Natural killer cell (primary cell): ENCODE measurements around the gene SEMA7A. TPM values are rescaled to one million over a fixed set of nuclear protein-coding genes. Genes with fewer than 3 reads are reported as not detected.

Source experiments
- ATAC-seq, 3 donors: fragments of 150-1000 bp in 2 of 3; fragments of 200-7000 bp in 1 of 3; cut with Tn5 transposase; 1 replicate in 1 of 3; 2 replicates in 2 of 3; pipeline ENCODE4 v1.10.0; 2021; ENCODE audit warnings: mild to moderate bottlenecking in 2 of 3, moderate library complexity in 2 of 3
- DNase-seq, 2 donors: peaks; one replicate each; pipeline versions ENCODE4 v3.0.0 to v3.0.0-alpha.2; 2013 to 2021; ENCODE audit warnings: mixed read lengths in 1 of 2
- H3K27ac ChIP-seq: one replicate; pipeline ENCODE4 v1.5.1; 2013; ENCODE audit warnings: mild to moderate bottlenecking, low read length
- H3K27me3 ChIP-seq: one replicate; pipeline ENCODE4 v1.6.1; 2013; ENCODE audit warnings: low read length; ENCODE audit not compliant: control insufficient read depth, insufficient read depth
- H3K36me3 ChIP-seq: one replicate; pipeline ENCODE4 v1.6.1; 2013; ENCODE audit warnings: low read length; ENCODE audit not compliant: control insufficient read depth, insufficient read depth
- H3K4me1 ChIP-seq: one replicate; pipeline ENCODE4 v1.6.1; 2013; ENCODE audit warnings: low read length; ENCODE audit not compliant: control insufficient read depth, insufficient read depth
- H3K4me3 ChIP-seq: one replicate; pipeline ENCODE4 v1.5.1; 2013; ENCODE audit warnings: low read length
- H3K9me3 ChIP-seq: one replicate; pipeline ENCODE4 v1.6.1; 2013; ENCODE audit warnings: low read length; ENCODE audit not compliant: control insufficient read depth, insufficient read depth
- H3K27ac Mint-ChIP-seq, 2 donors: one replicate each; pipeline ENCODE4 v1.8.0; 2022; ENCODE audit warnings: mild to moderate bottlenecking in 2 of 2, mixed read lengths in 2 of 2, moderate library complexity in 1 of 2
- H3K27me3 Mint-ChIP-seq, 2 donors: one replicate each; pipeline ENCODE4 v1.8.0; 2022; ENCODE audit warnings: low read depth in 2 of 2, mixed read lengths in 2 of 2
- H3K36me3 Mint-ChIP-seq: one replicate; pipeline ENCODE4 v1.8.0; 2022; ENCODE audit warnings: mixed read lengths
- H3K4me1 Mint-ChIP-seq, 2 donors: one replicate each; pipeline ENCODE4 v1.8.0; 2022; ENCODE audit warnings: mixed read lengths in 2 of 2
- H3K4me3 Mint-ChIP-seq: one replicate; pipeline ENCODE4 v1.8.0; 2022; ENCODE audit warnings: mild to moderate bottlenecking, moderate library complexity, mixed read lengths
- H3K9me3 Mint-ChIP-seq, 2 donors: one replicate each; pipeline ENCODE4 v1.8.0; 2022; ENCODE audit warnings: mixed read lengths in 2 of 2
- WGBS: methylation state at CpG from one replicate; pipeline ENCODE4 v1.1.7; 2013; ENCODE audit warnings: missing lambda C conversion rate; ENCODE audit not compliant: insufficient coverage; 5-methylcytosine and 5-hydroxymethylcytosine counted together
- intact Hi-C: fragments of 100-400 bp; cut with micrococcal nuclease; formaldehyde crosslinking; loops from one replicate; pipeline ENCODE4 v1.14.2; 2022
- total RNA-seq, 4 donors: library from RNA; stranded (reverse); fragments of 120-200 nt in 1 of 4; gene quantifications; one replicate each; pipeline versions ENCODE4 v1.2.3 to v1.2.4, GENCODE V29; 2013 to 2022
- TF ChIP-seq, protein P1 (sequence below): fragments of 200-600 bp; IDR thresholded peaks from one replicate; pipeline ENCODE4 v1.8.0; 2022; ENCODE audit warnings: antibody characterized with exemption

The SEMA7A gene
- total RNA-seq, 3 donors from 2014 or later (not counting 1 experiment from before 2014, with no cell fraction given) = 4.7 to 46.2 (median 9.0) TPM

DNA sequence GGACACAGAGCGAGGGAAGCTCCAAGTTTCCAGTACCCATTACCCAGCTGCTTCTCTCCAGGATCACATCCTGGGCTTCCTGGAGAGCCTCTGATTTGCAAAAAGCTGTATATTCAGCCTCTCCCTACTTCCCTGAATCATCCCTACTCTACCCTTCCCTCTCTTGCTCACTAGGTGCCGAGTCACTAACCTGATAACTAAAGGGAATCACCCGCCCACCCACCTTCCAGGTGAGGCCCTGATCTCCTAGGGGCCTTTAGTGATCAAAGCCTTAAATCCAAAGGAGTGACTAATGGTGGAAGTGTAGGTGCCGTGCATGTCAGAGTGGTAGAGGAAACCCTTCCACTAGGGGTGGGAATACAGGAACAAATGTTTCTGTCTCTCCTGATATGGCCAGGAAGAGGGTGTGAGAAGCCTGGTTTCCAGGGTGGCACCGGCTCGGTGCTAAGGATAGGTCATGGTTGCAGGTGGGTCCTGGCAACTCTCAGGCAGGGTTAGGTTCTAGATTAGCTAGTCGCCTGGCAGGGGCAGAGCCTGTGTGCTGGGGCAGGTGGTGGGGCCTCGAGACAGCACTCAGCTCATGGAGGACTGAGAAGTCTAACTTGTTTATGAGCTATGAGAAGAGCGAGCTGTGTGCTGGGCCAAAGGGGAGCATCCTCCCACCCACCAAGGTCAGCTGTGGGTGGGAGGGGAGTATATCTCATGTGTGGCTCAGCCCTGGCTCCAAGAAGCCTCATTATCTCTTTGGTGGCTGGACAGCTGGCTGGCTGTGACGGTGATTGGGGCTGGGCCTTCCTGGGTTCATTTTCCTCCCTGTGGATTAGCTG lies 10.1 kb downstream of the SEMA7A start:
- 84% methylated on average over 8 of the region's 10 CpGs for WGBS
- no peak overlapping the region for H3K27ac ChIP-seq

DNA sequence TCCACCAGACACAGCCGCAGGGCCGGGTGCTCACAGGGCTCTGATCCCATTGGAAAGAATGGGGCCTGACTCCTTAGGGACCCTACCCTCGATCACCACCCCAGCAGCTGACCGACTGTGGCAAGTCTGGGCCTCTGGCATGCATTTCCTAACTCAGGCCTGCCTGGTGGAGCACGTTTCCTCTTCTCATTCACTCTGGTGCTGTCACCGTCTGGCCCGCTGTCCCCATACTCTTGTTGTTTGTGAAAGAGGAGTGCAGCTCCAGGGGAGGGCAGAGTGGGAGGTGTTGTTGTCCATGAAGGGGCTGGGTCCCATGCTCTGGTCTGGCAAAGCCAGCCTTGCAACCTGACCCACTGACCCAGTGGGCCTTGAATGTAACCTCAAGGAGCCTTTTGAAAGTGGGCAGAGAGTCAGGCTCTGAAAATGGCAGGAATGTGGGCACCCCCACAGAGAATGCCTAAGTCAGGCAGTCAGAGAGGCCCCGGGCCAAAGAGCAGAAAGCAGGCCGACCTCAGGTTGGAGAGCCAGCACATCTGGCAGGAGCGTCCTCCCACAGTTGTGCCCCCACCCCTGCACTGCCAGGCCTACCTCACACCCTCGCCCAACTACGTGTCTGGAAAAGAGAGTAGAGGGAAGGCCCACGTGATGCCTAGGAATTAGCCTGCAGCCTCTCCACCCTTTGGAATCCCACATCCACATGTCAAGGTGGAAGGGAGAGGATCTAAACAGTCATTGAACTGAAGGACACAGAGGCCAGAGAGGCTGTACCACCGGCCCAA lies 10.9 kb downstream of the SEMA7A start:
- Mint-ChIP-seq H3K9me3 (no peaks in the 10 kb centered on the region), H3K27ac (peak overlapping the region in 1 of 2 donors; percentile 45), H3K4me3 (no peak overlapping the region), H3K27me3 (no peaks in the 10 kb centered on the region), H3K4me1 (peaks cover 14 to 49% of the 10 kb centered on the region in 2 donors), H3K36me3 (no peaks in the 10 kb centered on the region)
- Histone ChIP-seq H3K9me3 (no peaks in the 10 kb centered on the region), H3K27ac (no peak overlapping the region), H3K36me3 (peaks cover under 1% of the 10 kb centered on the region), H3K4me1 (peaks cover 76% of the 10 kb centered on the region), H3K27me3 (no peaks in the 10 kb centered on the region), H3K4me3 (no peak overlapping the region)
- TF ChIP-seq, protein P1, sequence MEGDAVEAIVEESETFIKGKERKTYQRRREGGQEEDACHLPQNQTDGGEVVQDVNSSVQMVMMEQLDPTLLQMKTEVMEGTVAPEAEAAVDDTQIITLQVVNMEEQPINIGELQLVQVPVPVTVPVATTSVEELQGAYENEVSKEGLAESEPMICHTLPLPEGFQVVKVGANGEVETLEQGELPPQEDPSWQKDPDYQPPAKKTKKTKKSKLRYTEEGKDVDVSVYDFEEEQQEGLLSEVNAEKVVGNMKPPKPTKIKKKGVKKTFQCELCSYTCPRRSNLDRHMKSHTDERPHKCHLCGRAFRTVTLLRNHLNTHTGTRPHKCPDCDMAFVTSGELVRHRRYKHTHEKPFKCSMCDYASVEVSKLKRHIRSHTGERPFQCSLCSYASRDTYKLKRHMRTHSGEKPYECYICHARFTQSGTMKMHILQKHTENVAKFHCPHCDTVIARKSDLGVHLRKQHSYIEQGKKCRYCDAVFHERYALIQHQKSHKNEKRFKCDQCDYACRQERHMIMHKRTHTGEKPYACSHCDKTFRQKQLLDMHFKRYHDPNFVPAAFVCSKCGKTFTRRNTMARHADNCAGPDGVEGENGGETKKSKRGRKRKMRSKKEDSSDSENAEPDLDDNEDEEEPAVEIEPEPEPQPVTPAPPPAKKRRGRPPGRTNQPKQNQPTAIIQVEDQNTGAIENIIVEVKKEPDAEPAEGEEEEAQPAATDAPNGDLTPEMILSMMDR = no peak
- WGBS = 73% methylated on average over 13 of the region's 14 CpGs
- intact Hi-C loops = no loop called here
- DNase-seq (no peak), ATAC-seq (no peak)

More for the DNA sequence above, 10.1 kb downstream of the SEMA7A start:
- H3K9me3 ChIP-seq = no peaks in the 10 kb centered on the region
- Mint-ChIP-seq H3K27me3 (no peaks in the 10 kb centered on the region), H3K4me1 (peaks cover 14 to 57% of the 10 kb centered on the region in 2 donors), H3K36me3 (no peaks in the 10 kb centered on the region), H3K9me3 (no peaks in the 10 kb centered on the region), H3K27ac (peak overlapping the region in 1 of 2 donors; percentile 45), H3K4me3 (no peak overlapping the region)
- no peaks in the 10 kb centered on the region for H3K27me3 ChIP-seq
- DNase-seq = no peak
- intact Hi-C loops = no loop called here
- H3K36me3 ChIP-seq = no peaks in the 10 kb centered on the region
- peaks cover 81% of the 10 kb centered on the region for H3K4me1 ChIP-seq
- H3K4me3 ChIP-seq = no peak overlapping the region
- TF ChIP-seq, protein P1 = no peak
- no peak for ATAC-seq

DNA sequence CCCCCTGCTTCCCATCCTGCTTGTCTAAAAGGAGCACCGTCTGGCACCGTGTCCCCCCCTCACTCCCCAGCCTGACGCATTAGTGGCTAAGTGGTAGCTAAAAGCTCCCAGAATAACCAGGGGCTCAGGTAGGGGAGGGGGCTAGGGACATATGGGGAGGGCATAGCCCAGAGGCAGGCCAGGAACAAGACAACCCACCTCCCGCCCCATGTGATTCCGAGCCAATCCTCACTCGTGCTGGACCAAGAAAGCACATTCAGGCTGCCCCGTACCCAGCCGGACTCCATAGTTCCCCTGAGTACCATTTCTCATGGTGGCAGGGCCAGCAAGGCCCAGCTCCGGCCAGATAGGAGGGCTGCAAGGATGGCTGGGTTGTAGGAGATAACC lies 11.5 kb downstream of the SEMA7A start:
- no peaks in the 10 kb centered on the region for H3K9me3 Mint-ChIP-seq
- DNase-seq = no peak
- Histone ChIP-seq H3K9me3 (no peaks in the 10 kb centered on the region), H3K27ac (no peak overlapping the region), H3K4me3 (no peak overlapping the region), H3K4me1 (peaks cover 72% of the 10 kb centered on the region), H3K36me3 (peaks cover 6% of the 10 kb centered on the region), H3K27me3 (no peaks in the 10 kb centered on the region)
- no peak overlapping the region for H3K4me3 Mint-ChIP-seq
- H3K36me3 Mint-ChIP-seq = no peaks in the 10 kb centered on the region
- H3K27ac Mint-ChIP-seq = no peak overlapping the region
- no peak for ATAC-seq
- H3K27me3 Mint-ChIP-seq = no peaks in the 10 kb centered on the region
- WGBS = 88% methylated on average over 9 of the region's 9 CpGs
- TF ChIP-seq, protein P1 = no peak
- intact Hi-C loops = no loop called here
- H3K4me1 Mint-ChIP-seq = peaks cover 14 to 45% of the 10 kb centered on the region in 2 donors
